LNCaP clone FGC (cell line): ENCODE results near the gene CD200.

Source experiments
- DNase-seq: peaks from one replicate; pipeline ENCODE4 v3.0.0-alpha.2; 2011; ENCODE audit warnings: low read depth
- H3K4me3 ChIP-seq: 2 replicates; pipeline ENCODE4 v1.5.1; 2011; ENCODE audit warnings: mild to moderate bottlenecking, low read depth, low read length, control low read depth
- TF ChIP-seq, protein P1 (sequence below): IDR thresholded peaks from 2 replicates; pipeline ENCODE4 v1.5.1; 2012; ENCODE audit warnings: mild to moderate bottlenecking; ENCODE audit not compliant: control insufficient read depth, insufficient read depth; ENCODE audit errors: extremely low read depth

CD200 gene

DNA sequence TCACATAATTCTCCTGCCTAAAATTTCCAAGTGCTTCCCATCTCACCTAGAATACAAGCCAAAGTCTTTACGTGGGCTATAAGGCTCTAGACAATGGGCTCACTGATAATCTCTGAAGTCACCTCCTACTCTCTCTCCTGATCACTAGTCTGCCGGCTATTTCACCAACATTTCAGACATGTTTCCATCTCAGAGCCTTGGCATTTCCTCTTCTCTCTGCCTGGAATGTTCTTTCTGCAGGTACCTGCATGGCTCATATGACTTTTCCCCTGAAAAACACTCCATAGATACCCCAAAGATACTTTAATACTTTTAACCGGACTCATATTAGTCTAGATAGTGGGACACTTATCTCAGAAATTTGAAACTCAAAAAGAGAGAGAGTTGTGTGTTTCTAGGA lies 32.7 kb downstream of the CD200 start:
- no peak for DNase-seq
- no peak overlapping the region for H3K4me3 ChIP-seq
- TF ChIP-seq, protein P1, sequence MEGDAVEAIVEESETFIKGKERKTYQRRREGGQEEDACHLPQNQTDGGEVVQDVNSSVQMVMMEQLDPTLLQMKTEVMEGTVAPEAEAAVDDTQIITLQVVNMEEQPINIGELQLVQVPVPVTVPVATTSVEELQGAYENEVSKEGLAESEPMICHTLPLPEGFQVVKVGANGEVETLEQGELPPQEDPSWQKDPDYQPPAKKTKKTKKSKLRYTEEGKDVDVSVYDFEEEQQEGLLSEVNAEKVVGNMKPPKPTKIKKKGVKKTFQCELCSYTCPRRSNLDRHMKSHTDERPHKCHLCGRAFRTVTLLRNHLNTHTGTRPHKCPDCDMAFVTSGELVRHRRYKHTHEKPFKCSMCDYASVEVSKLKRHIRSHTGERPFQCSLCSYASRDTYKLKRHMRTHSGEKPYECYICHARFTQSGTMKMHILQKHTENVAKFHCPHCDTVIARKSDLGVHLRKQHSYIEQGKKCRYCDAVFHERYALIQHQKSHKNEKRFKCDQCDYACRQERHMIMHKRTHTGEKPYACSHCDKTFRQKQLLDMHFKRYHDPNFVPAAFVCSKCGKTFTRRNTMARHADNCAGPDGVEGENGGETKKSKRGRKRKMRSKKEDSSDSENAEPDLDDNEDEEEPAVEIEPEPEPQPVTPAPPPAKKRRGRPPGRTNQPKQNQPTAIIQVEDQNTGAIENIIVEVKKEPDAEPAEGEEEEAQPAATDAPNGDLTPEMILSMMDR = no peak

DNA sequence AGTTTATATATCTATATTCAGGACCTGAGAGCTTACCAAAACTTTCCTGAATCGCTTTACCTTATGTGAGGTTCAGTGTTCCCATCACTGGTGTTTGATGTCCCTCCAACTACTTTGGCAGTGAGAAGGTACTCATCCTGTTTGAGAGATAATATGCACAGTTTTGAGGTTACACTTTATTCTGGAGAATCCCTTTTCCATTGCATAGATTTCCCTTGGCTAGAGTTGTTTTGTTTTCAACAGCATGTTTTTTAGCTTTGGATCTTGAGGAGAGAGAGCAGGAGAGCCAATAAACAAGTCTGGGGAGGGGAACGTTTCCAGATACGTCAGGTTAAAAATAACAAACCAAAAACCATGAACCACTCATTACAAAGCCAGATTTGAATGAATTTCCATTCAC lies 33.6 kb downstream of the CD200 start:
- H3K4me3 ChIP-seq = no peak overlapping the region
- no peak for DNase-seq
- TF ChIP-seq, protein P1 = no peak

DNA sequence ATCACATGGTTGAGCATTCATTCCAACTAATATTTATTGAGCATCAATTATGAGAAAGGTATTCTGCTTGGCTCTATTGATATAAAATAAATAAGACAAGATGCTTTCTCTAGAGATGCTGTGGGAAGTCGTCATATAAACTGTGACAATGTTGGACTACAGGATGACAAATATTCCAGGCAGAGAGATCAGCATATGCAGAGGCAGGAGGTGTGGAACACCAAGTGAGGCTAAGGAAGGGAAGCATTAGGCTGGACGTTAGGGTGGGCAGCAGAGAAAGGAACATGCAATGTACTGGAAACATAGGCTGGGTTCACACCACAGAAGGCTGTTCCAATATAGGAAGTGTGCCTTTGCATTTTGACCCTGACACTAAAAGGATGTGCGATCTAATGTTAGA lies 38.6 kb downstream of the CD200 start:
- TF ChIP-seq, protein P1 = no peak
- no peak overlapping the region for H3K4me3 ChIP-seq
- no peak for DNase-seq

DNA sequence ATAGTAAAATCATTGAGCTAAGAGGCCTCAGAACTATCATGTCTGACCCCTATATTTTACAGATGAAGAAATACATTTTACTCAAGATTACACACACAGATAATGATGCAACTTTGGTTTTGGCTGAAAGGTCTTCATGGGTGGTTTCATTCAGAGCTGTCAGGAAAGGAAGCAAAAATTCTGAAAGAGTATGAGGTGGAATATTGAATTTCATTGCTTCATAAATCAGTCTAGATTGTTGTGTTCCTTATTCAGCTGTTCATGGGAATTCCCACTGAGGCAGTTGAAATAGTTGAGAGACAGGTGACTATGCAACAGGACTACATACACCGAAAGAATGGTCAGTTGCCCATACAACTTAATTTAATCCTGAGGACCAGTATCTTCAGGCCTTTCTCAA lies 39.4 kb downstream of the CD200 start:
- TF ChIP-seq, protein P1 = no peak
- no peak overlapping the region for H3K4me3 ChIP-seq
- DNase-seq = no peak

DNA sequence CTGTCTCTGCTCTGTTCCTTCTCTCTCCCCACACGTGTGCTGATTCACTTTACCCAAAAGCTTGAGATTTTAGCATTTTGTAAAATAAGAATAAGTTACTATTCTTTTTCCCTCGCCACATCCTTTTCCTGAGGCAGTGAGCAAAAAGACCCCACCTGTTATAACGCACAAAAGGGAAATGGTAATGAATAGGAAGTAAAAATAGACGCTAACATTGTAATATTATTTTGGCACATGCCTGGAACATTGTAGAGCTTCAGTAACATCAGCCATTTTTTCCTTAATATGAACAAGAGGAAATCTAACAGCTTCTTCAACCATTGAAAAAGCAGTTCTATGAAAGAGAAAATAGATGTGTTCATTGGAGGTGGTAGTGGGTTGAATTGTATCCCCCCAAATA lies 40.5 kb downstream of the CD200 start:
- no peak overlapping the region for H3K4me3 ChIP-seq
- no peak for DNase-seq
- TF ChIP-seq, protein P1 = no peak

DNA sequence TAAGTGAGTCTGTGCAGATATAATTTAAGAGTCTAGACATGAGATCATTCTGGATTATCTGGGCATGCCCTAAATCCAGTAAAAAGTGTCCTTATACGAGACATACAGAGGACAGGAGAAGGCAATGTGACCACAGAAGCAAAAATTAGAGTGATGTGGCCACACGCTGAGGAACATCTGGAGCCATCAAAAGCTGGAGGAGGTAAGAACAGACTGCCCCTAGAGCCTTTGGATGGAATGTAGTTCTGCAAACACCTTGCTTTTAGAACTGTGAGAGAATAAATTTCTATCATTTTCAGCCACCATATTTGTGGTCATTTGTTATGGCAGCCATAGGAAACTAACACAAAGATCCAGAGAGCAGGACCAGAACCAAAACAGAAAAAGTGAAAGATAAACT lies 41.0 kb downstream of the CD200 start:
- H3K4me3 ChIP-seq = no peak overlapping the region
- DNase-seq = no peak
- TF ChIP-seq, protein P1 = no peak

DNA sequence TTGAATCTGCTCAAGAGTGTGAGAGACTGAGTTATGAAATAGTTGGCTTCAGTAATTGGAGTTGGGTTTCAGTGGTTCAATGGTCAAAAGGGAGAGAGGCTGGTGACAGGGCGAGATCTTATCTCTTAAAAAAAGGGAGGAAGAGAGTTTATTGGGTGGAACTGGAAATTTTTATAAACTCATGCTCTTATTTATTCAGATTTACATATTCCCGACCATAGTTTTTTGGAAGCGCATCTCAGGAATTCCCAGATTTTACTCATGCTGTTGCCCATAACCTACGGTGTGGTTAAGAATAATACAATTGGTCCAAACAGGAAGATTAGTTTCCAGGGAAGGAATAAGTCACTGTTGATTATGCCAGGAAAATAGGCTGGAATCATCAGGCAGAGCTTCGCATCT lies 41.4 kb downstream of the CD200 start:
- no peak for DNase-seq
- TF ChIP-seq, protein P1 = no peak
- H3K4me3 ChIP-seq = no peak overlapping the region
